Endothelial cell of umbilical vein (primary cell): ENCODE results near the gene ANKRD27. TPM values are rescaled to one million over a fixed set of nuclear protein-coding genes. Genes with fewer than 3 reads are reported as not detected.
"Not testable (repeated sequence)": the region's sequence is repeated elsewhere in the genome, so short reads cannot be mapped to it uniquely, and the experiment has no call there.

Experiments used
- BruUV-seq: library from RNA; stranded (reverse); fragments of 400-500 nt; replicated peaks from 2 replicates; lab custom pipeline; 2021; lab: Mats Ljungman, UMichigan
- CTCF ChIA-PET: fragments of 300-600, 350-600 bp; sonication (Branson Sonifier 250); formaldehyde crosslinking; loops from one replicate; lab custom pipeline; 2021; ENCODE audit warnings: antibody characterized with exemption, inconsistent platforms; lab: Charles Lee
- POLR2A ChIA-PET: fragments of 300-600, 350-600 bp; sonication (Branson Sonifier 250); formaldehyde crosslinking; loops from one replicate; lab custom pipeline; 2021; ENCODE audit warnings: antibody characterized with exemption, inconsistent platforms; lab: Charles Lee
- DNase-seq: peaks from one replicate; pipeline ENCODE4 v3.0.0-alpha.2; 2011; ENCODE audit warnings: low read depth, low spot score
- FAIRE-seq: peaks from 2 replicates; lab custom pipeline; 2011; peaks lifted over from hg19 to GRCh38; lab: Jason Lieb, UNC
- H2AFZ ChIP-seq: 2 replicates; pipeline ENCODE4 v1.6.0; 2012; ENCODE audit warnings: low read depth, low read length, control low read depth, inconsistent platforms
- H3K27ac ChIP-seq: 2 replicates; pipeline ENCODE4 v1.5.1; 2011; ENCODE audit warnings: low read depth, mild to moderate bottlenecking, control low read depth, low read length, moderate library complexity; ENCODE audit not compliant: insufficient read depth
- H3K27me3 ChIP-seq, 2 experiments: 2 replicates each; pipeline versions ENCODE4 v1.6.0 to v1.6.1; 2011; ENCODE audit warnings: low read length in 2 of 2, mixed read lengths in 1 of 2; ENCODE audit not compliant: control insufficient read depth in 2 of 2, insufficient read depth in 2 of 2
- H3K36me3 ChIP-seq, 2 experiments: 2 replicates in 1 of 2; 3 replicates in 1 of 2; pipeline ENCODE4 v1.5.1; 2011; ENCODE audit warnings: low read length in 2 of 2, mild to moderate bottlenecking in 1 of 2, moderate library complexity in 1 of 2; ENCODE audit not compliant: control insufficient read depth in 2 of 2, insufficient read depth in 2 of 2; ENCODE audit errors: extremely low read depth in 1 of 2
- H3K4me1 ChIP-seq: 3 replicates; pipeline ENCODE4 v1.5.1; 2011; ENCODE audit warnings: mild to moderate bottlenecking, low read length; ENCODE audit not compliant: control insufficient read depth, insufficient read depth; ENCODE audit errors: extremely low read depth
- H3K4me2 ChIP-seq: 2 replicates; pipeline ENCODE4 v1.6.1; 2011; ENCODE audit warnings: low read length, control low read depth, mixed read lengths; ENCODE audit not compliant: insufficient read depth
- H3K4me3 ChIP-seq, 3 experiments: fragments of 200-600 bp in 1 of 3; sonication (generic), shearing (Covaris generic) in 1 of 3; replicated peaks in 1 of 3; 2 replicates each; pipeline ENCODE4 v1.5.1; 2011 to 2016; ENCODE audit warnings: control low read depth in 3 of 3, low read length in 3 of 3, mild to moderate bottlenecking in 2 of 3, inconsistent platforms in 1 of 3, low read depth in 1 of 3, moderate library complexity in 1 of 3; ENCODE audit not compliant: insufficient read depth in 1 of 3
- H3K79me2 ChIP-seq: 2 replicates; pipeline ENCODE4 v1.6.0; 2012; ENCODE audit warnings: low read length, inconsistent platforms; ENCODE audit not compliant: control insufficient read depth, insufficient read depth
- H3K9ac ChIP-seq: replicated peaks from 2 replicates; pipeline ENCODE3; 2011; ENCODE audit warnings: low read length, control low read depth; ENCODE audit not compliant: insufficient read depth; ENCODE audit errors: extremely low read depth
- H3K9me1 ChIP-seq: replicated peaks from 3 replicates; pipeline ENCODE4 v1.6.0; 2011; ENCODE audit warnings: mild to moderate bottlenecking, low read length; ENCODE audit not compliant: control insufficient read depth, insufficient read depth; ENCODE audit errors: extremely low read depth
- H3K9me3 ChIP-seq: replicated peaks from 2 replicates; pipeline ENCODE4 v1.5.1; 2012; ENCODE audit warnings: low read length, inconsistent platforms; ENCODE audit not compliant: control insufficient read depth, insufficient read depth
- H4K20me1 ChIP-seq: replicated peaks from 2 replicates; pipeline ENCODE3; 2011; ENCODE audit warnings: mild to moderate bottlenecking, low read length; ENCODE audit not compliant: control insufficient read depth, insufficient read depth; ENCODE audit errors: extremely low read depth
- CTCF ChIP-seq, 2 donors: IDR thresholded peaks; 1 replicate in 1 of 2; 2 replicates in 1 of 2; pipeline ENCODE4 v1.5.1; 2011; ENCODE audit warnings: low read length in 2 of 2, mild to moderate bottlenecking in 2 of 2, moderate library complexity in 2 of 2, control low read depth in 1 of 2, inconsistent platforms in 1 of 2, low read depth in 1 of 2; ENCODE audit not compliant: insufficient read depth in 1 of 2; ENCODE audit errors: extremely low read depth in 1 of 2
- EZH2 ChIP-seq: IDR thresholded peaks from 2 replicates; pipeline ENCODE4 v1.6.1; 2012; ENCODE audit warnings: borderline replicate concordance, low read depth, mild to moderate bottlenecking, moderate library complexity, low read length, inconsistent platforms; ENCODE audit not compliant: severe bottlenecking
- FOS ChIP-seq: IDR thresholded peaks from 2 replicates; pipeline ENCODE4 v1.6.1; 2011; ENCODE audit warnings: mild to moderate bottlenecking, low read length, moderate library complexity, borderline replicate concordance; ENCODE audit not compliant: insufficient read depth
- GATA2 ChIP-seq: IDR thresholded peaks from 2 replicates; pipeline ENCODE4 v1.7.0; 2011; ENCODE audit warnings: low read depth, mild to moderate bottlenecking, moderate library complexity, mixed read lengths, low read length; ENCODE audit not compliant: insufficient read length, insufficient read depth
- JUN ChIP-seq: IDR thresholded peaks from 2 replicates; pipeline ENCODE4 v1.6.1; 2011; ENCODE audit warnings: borderline replicate concordance, low read depth; ENCODE audit not compliant: insufficient read length, insufficient read depth
- MAX ChIP-seq: IDR thresholded peaks from 2 replicates; pipeline ENCODE4 v1.6.1; 2011; ENCODE audit not compliant: insufficient read depth, insufficient read length
- MYC ChIP-seq: IDR thresholded peaks from one replicate; pipeline ENCODE4 v1.6.1; 2011; ENCODE audit warnings: mild to moderate bottlenecking, low read depth, low read length
- POLR2A ChIP-seq: IDR thresholded peaks from 2 replicates; pipeline ENCODE4 v1.6.1; 2012; ENCODE audit warnings: low read depth, mild to moderate bottlenecking, control low read depth, low read length
- POLR2AphosphoS5 ChIP-seq: IDR thresholded peaks from 2 replicates; pipeline ENCODE4 v1.6.1; 2012; ENCODE audit warnings: low read depth, mild to moderate bottlenecking, control low read depth, low read length, moderate library complexity; ENCODE audit not compliant: insufficient read depth
- dilution Hi-C: fragments of 300-500 bp; cut with MboI; formaldehyde crosslinking; loops from one replicate; pipeline ENCODE4 v1.15.0; 2019; ENCODE audit warnings: low sequenced_read_pairs; ENCODE audit not compliant: extremely low pct_ligation_motif_present
- intact Hi-C: fragments of 100-400 bp; cut with micrococcal nuclease; formaldehyde crosslinking; loops from one replicate; pipeline ENCODE4 v1.10.0; 2022
- polyA plus RNA-seq, 4 experiments: library from polyadenylated mRNA; depleted of rRNA in 3 of 4; stranded (reverse) in 3 of 4; unstranded in 1 of 4; fragments of >200 nt; gene quantifications; 2 replicates each; pipeline versions ENCODE4 v1.2.1 to v1.2.3, GENCODE V29; 2011 to 2012; ENCODE audit warnings: missing spikeins in 1 of 4
- total RNA-seq: library from RNA; stranded (reverse); gene quantifications from 2 replicates; pipeline ENCODE4 v1.2.3, GENCODE V29; 2021

Gene ANKRD27
- total and polyA plus RNA-seq, 2 donors (not counting 3 experiments of a cell fraction or from before 2014, with no cell fraction given) = 18.3 to 37.4 TPM

- TF ChIP-seq MAX (no peak), MYC (no peak), CTCF (IDR thresholded peaks at IDR 0.05; ENCODE audit: extremely low read depth in 1 of 2, insufficient read depth in 1 of 2, low read depth in 1 of 2, low read length in 2 of 2) (no peak), EZH2 (no peak), FOS (no peak), POLR2AphosphoS5 (no peak), GATA2 (no peak), JUN (no peak), POLR2A (no peak)
- no peaks in the 10 kb centered on the region for H3K9me1 ChIP-seq
- FAIRE-seq (no peak), DNase-seq (no peak)
- H3K79me2 ChIP-seq = peaks cover 28% of the 10 kb centered on the region
- H3K27me3 ChIP-seq = no peaks in the 10 kb centered on the region
- no peaks in the 10 kb centered on the region for H4K20me1 ChIP-seq
- H3K4me3 ChIP-seq = no peak overlapping the region
- no peak overlapping the region for H3K9ac ChIP-seq
- H3K36me3 ChIP-seq = peaks cover 0 to 8% of the 10 kb centered on the region in 2 experiments
- ChIA-PET POLR2A (interaction anchor here (0.7 kb wide), 1 partner anchor 27 kb away, joined by 4 read pairs; no protein-coding TSS in a partner anchor), CTCF (no interaction called here)
- H3K9me3 ChIP-seq = no peaks in the 10 kb centered on the region
- peaks cover 7% of the 10 kb centered on the region for H3K4me1 ChIP-seq
- no peak overlapping the region for H2AFZ ChIP-seq
- no peak overlapping the region for H3K27ac ChIP-seq
- intact Hi-C loops = no loop called here
- BruUV-seq = no TSS peak
- dilution Hi-C loops = no loop called here
- H3K4me2 ChIP-seq = no peak overlapping the region
These were observed 16.9 kb downstream of the ANKRD27 start for GRCh38 chr19:32658075-32658474.

GRCh38 chr19:32656379-32656778 is 18.6 kb downstream of the ANKRD27 start:
- H3K36me3 ChIP-seq, POLR2A ChIA-PET, H3K27ac ChIP-seq, H3K4me2 ChIP-seq, H3K9me3 ChIP-seq, H3K9me1 ChIP-seq, BruUV-seq, DNase-seq, intact Hi-C loops, H3K9ac ChIP-seq, FAIRE-seq, H2AFZ ChIP-seq, H4K20me1 ChIP-seq, dilution Hi-C loops, H3K27me3 ChIP-seq, H3K4me1 ChIP-seq, H3K4me3 ChIP-seq: not testable (repeated sequence)
- CTCF ChIA-PET = interaction anchor here (0.7 to 1.8 kb wide), 3 partner anchors 8 to 1974 kb away, joined by 3 to 4 read pairs (median 4); no protein-coding TSS in a partner anchor
- peaks cover 21% of the 10 kb centered on the region for H3K79me2 ChIP-seq
